AG08395 (cell line): ENCODE measurements around the gene SHISA7.

Experiments used
- DNase-seq: peaks from one replicate; pipeline ENCODE4 v3.0.0; 2012; ENCODE audit warnings: mixed read lengths, low spot score

The SHISA7 gene

GRCh38 chr19:55482156-55482961 lies 39.3 kb upstream of the SHISA7 start:
- DNase-seq: no peak

- no peak for DNase-seq
These were observed 38.7 kb upstream of the SHISA7 start for GRCh38 chr19:55481794-55482155.

GRCh38 chr19:55481148-55481793 lies 38.2 kb upstream of the SHISA7 start:
- DNase-seq: no peak

GRCh38 chr19:55479451-55480230 lies 36.5 kb upstream of the SHISA7 start:
- no peak for DNase-seq

GRCh38 chr19:55479045-55479444 lies 35.9 kb upstream of the SHISA7 start:
- no peak for DNase-seq

GRCh38 chr19:55478364-55478763 lies 35.3 kb upstream of the SHISA7 start:
- no peak for DNase-seq

GRCh38 chr19:55477905-55478304 lies 34.8 kb upstream of the SHISA7 start:
- no peak for DNase-seq

GRCh38 chr19:55476100-55476775 lies 33.1 kb upstream of the SHISA7 start, which contains the start of gene ZNF628:
ZNF628 (plus strand) TSS chr19:55476617; CDS start chr19:55479911, 3,294 bp downstream.
- DNase-seq: peak; percentile 98

GRCh38 chr19:55474269-55475265 lies 31.5 kb upstream of the SHISA7 start:
- no peak for DNase-seq

- DNase-seq: no peak
These were observed 30.3 kb upstream of the SHISA7 start for GRCh38 chr19:55473225-55474012.

- peak; percentile 71 for DNase-seq
These were observed 29.4 kb upstream of the SHISA7 start for GRCh38 chr19:55472463-55472862.

- no peak for DNase-seq
These were observed 28.2 kb upstream of the SHISA7 start for GRCh38 chr19:55471266-55471665.

- DNase-seq: no peak
These were observed 24.9 kb upstream of the SHISA7 start for GRCh38 chr19:55468054-55468393.

- peak; percentile 84 for DNase-seq
These were observed 24.3 kb upstream of the SHISA7 start for GRCh38 chr19:55467236-55468053.

- DNase-seq: no peak
These were observed 23.1 kb upstream of the SHISA7 start for GRCh38 chr19:55466241-55466614.

GRCh38 chr19:55465460-55466240 lies 22.6 kb upstream of the SHISA7 start:
- DNase-seq: no peak

GRCh38 chr19:55464662-55465054 lies 21.6 kb upstream of the SHISA7 start, which contains the start of gene C19orf85:
C19orf85 (minus strand) TSS chr19:55464751; CDS start chr19:55464554, 197 bp downstream.
- DNase-seq: no peak

- no peak for DNase-seq
These were observed 21.1 kb upstream of the SHISA7 start for GRCh38 chr19:55464039-55464661.
